Karpas-422 (cell line): Measurements from ENCODE around the gene AP1S2. TPM values are rescaled to one million over a fixed set of nuclear protein-coding genes. Genes with fewer than 3 reads are reported as not detected.
A peak's percentile ranks its signal among the peaks of the same experiment; 100 is the strongest.

Source experiments
- DNase-seq: peaks from one replicate; pipeline ENCODE4 v3.0.0-alpha.2; 2015
- H2AFZ ChIP-seq: fragments of 200-600 bp; sonication (generic); 2 replicates; pipeline ENCODE4 v1.6.1; 2014; ENCODE audit warnings: antibody characterized with exemption, low read length, mixed read lengths
- H3K27ac ChIP-seq: fragments of 200-600 bp; sonication (generic); 2 replicates; pipeline ENCODE4 v1.5.1; 2014; ENCODE audit warnings: mild to moderate bottlenecking, low read length, moderate library complexity
- H3K27me3 ChIP-seq: fragments of 200-600 bp; sonication (generic); 2 replicates; pipeline ENCODE4 v1.6.1; 2014; ENCODE audit warnings: low read length, mixed read lengths
- H3K36me3 ChIP-seq: fragments of 200-600 bp; sonication (generic); 2 replicates; pipeline ENCODE4 v1.6.1; 2014; ENCODE audit warnings: low read length, mixed read lengths; ENCODE audit not compliant: insufficient read depth
- H3K4me1 ChIP-seq: fragments of 200-600 bp; sonication (generic); 2 replicates; pipeline ENCODE4 v1.6.1; 2014; ENCODE audit warnings: mild to moderate bottlenecking, low read length, mixed read lengths
- H3K4me2 ChIP-seq: fragments of 200-600 bp; sonication (generic); 2 replicates; pipeline ENCODE4 v1.6.1; 2014; ENCODE audit warnings: low read length, low read depth, mild to moderate bottlenecking; ENCODE audit not compliant: poor library complexity, severe bottlenecking
- H3K4me3 ChIP-seq: fragments of 200-600 bp; sonication (generic); 2 replicates; pipeline ENCODE4 v1.5.1; 2014; ENCODE audit warnings: mild to moderate bottlenecking, antibody characterized with exemption, low read length, mixed read lengths
- H3K79me2 ChIP-seq: fragments of 200-600 bp; sonication (generic); 2 replicates; pipeline ENCODE4 v1.6.1; 2014; ENCODE audit warnings: mild to moderate bottlenecking, low read length, mixed read lengths
- H3K9ac ChIP-seq: fragments of 200-600 bp; sonication (generic); 2 replicates; pipeline ENCODE4 v1.6.0; 2014; ENCODE audit warnings: low read length
- H3K9me2 ChIP-seq: fragments of 200-600 bp; sonication (generic), shearing (Covaris generic); replicated peaks from 2 replicates; pipeline ENCODE4 v1.6.0; 2014; ENCODE audit warnings: mild to moderate bottlenecking, low read length, moderate library complexity; ENCODE audit not compliant: insufficient read depth
- H3K9me3 ChIP-seq: fragments of 300-700, 200-600 bp; sonication (generic); 2 replicates; pipeline ENCODE4 v1.6.1; 2014; ENCODE audit warnings: low read length, mixed read lengths
- H4K20me1 ChIP-seq: fragments of 200-600 bp; sonication (generic); 2 replicates; pipeline ENCODE4 v1.6.1; 2014; ENCODE audit warnings: mild to moderate bottlenecking, antibody characterized with exemption, low read length, low read depth; ENCODE audit not compliant: insufficient read depth
- total RNA-seq: library from RNA; depleted of rRNA; stranded (reverse); fragments of >200 nt; shearing (Covaris generic); gene quantifications from 2 replicates; pipeline ENCODE4 v1.2.3, GENCODE V29; 2014; ENCODE audit warnings: low replicate concordance

The AP1S2 gene
- total RNA-seq, 1 experiment from 2014 or later: 55.4 TPM

GRCh38 chrX:15864023-15864422, 9.4 kb upstream of the AP1S2 start:
- no peak overlapping the region for H3K27ac ChIP-seq
- no peaks in the 10 kb centered on the region for H3K4me1 ChIP-seq
- no peaks in the 10 kb centered on the region for H3K9me3 ChIP-seq
- H4K20me1 ChIP-seq: no peaks in the 10 kb centered on the region
- no peak overlapping the region for H3K4me3 ChIP-seq
- no peak overlapping the region for H3K4me2 ChIP-seq
- no peak for DNase-seq
- no peak overlapping the region for H2AFZ ChIP-seq
- no peaks in the 10 kb centered on the region for H3K36me3 ChIP-seq
- no peak overlapping the region for H3K9ac ChIP-seq
- no peaks in the 10 kb centered on the region for H3K27me3 ChIP-seq
- no peaks in the 10 kb centered on the region for H3K79me2 ChIP-seq
- no peaks in the 10 kb centered on the region for H3K9me2 ChIP-seq

GRCh38 chrX:15860921-15861320, 6.3 kb upstream of the AP1S2 start:
- Histone ChIP-seq H3K9me3 (no peaks in the 10 kb centered on the region), H3K27me3 (no peaks in the 10 kb centered on the region)

GRCh38 chrX:15858051-15858450, 3.4 kb upstream of the AP1S2 start:
- no peak overlapping the region for H3K9ac ChIP-seq
- no peaks in the 10 kb centered on the region for H4K20me1 ChIP-seq
- peaks cover 10% of the 10 kb centered on the region for H3K79me2 ChIP-seq
- H3K4me2 ChIP-seq: no peak overlapping the region
- no peaks in the 10 kb centered on the region for H3K9me2 ChIP-seq
- no peak overlapping the region for H3K4me3 ChIP-seq
- peaks cover 25% of the 10 kb centered on the region for H3K4me1 ChIP-seq
- H2AFZ ChIP-seq: no peak overlapping the region
- DNase-seq: peak; percentile 26
- H3K9me3 ChIP-seq: no peaks in the 10 kb centered on the region
- H3K27me3 ChIP-seq: no peaks in the 10 kb centered on the region
- no peak overlapping the region for H3K27ac ChIP-seq
- no peaks in the 10 kb centered on the region for H3K36me3 ChIP-seq

More at GRCh38 chrX:15860921-15861320, 6.3 kb upstream of the AP1S2 start:
- H3K4me3 ChIP-seq: no peak overlapping the region
- H3K9me2 ChIP-seq: no peaks in the 10 kb centered on the region
- no peak for DNase-seq
- H3K4me1 ChIP-seq: peaks cover 9% of the 10 kb centered on the region
- no peaks in the 10 kb centered on the region for H3K79me2 ChIP-seq
- H3K27ac ChIP-seq: no peak overlapping the region
- no peak overlapping the region for H3K4me2 ChIP-seq
- no peak overlapping the region for H3K9ac ChIP-seq
- H3K36me3 ChIP-seq: no peaks in the 10 kb centered on the region
- no peaks in the 10 kb centered on the region for H4K20me1 ChIP-seq
- no peak overlapping the region for H2AFZ ChIP-seq

- no peaks in the 10 kb centered on the region for H4K20me1 ChIP-seq
- H2AFZ ChIP-seq: peak overlapping the region; percentile 94
- H3K4me3 ChIP-seq: peak overlapping the region; percentile 71; the same call in 1 of the 2 replicates
- no peaks in the 10 kb centered on the region for H3K27me3 ChIP-seq
- peaks cover 37% of the 10 kb centered on the region for H3K4me1 ChIP-seq
- peaks cover 20% of the 10 kb centered on the region for H3K79me2 ChIP-seq
- no peaks in the 10 kb centered on the region for H3K36me3 ChIP-seq
- no peaks in the 10 kb centered on the region for H3K9me2 ChIP-seq
- peak overlapping the region; percentile 81 for H3K9ac ChIP-seq
- DNase-seq: no peak
- H3K27ac ChIP-seq: peak overlapping the region; percentile 80
- H3K4me2 ChIP-seq: peak overlapping the region; percentile 85
- H3K9me3 ChIP-seq: no peaks in the 10 kb centered on the region
Observed at GRCh38 chrX:15856636-15857035, 2.0 kb upstream of the AP1S2 start.

GRCh38 chrX:15856222-15856587, 1.6 kb upstream of the AP1S2 start:
- no peaks in the 10 kb centered on the region; the same call in 1 of the 2 replicates for H3K36me3 ChIP-seq
- no peaks in the 10 kb centered on the region for H3K9me3 ChIP-seq
- H4K20me1 ChIP-seq: no peaks in the 10 kb centered on the region
- H3K27ac ChIP-seq: peak overlapping the region; percentile 80
- H3K9ac ChIP-seq: peak overlapping the region; percentile 81
- peak overlapping the region; percentile 94 for H2AFZ ChIP-seq
- H3K4me3 ChIP-seq: peak overlapping the region; percentile 71
- peaks cover 42% of the 10 kb centered on the region for H3K4me1 ChIP-seq
- peak overlapping the region; percentile 85 for H3K4me2 ChIP-seq
- H3K79me2 ChIP-seq: peaks cover 25% of the 10 kb centered on the region
- H3K9me2 ChIP-seq: no peaks in the 10 kb centered on the region
- DNase-seq: peak; percentile 41
- no peaks in the 10 kb centered on the region for H3K27me3 ChIP-seq

- peak overlapping the region; percentile 71 for H3K4me3 ChIP-seq
- H4K20me1 ChIP-seq: no peaks in the 10 kb centered on the region
- no peaks in the 10 kb centered on the region for H3K9me3 ChIP-seq
- H3K36me3 ChIP-seq: no peaks in the 10 kb centered on the region; the same call in 1 of the 2 replicates
- peak overlapping the region; percentile 81 for H3K9ac ChIP-seq
- peak overlapping the region; percentile 80 for H3K27ac ChIP-seq
- DNase-seq: peak; percentile 67
- H3K9me2 ChIP-seq: no peaks in the 10 kb centered on the region
- H3K4me1 ChIP-seq: peaks cover 47% of the 10 kb centered on the region
- peak overlapping the region; percentile 85 for H3K4me2 ChIP-seq
- peaks cover 30% of the 10 kb centered on the region for H3K79me2 ChIP-seq
- H3K27me3 ChIP-seq: no peaks in the 10 kb centered on the region
- H2AFZ ChIP-seq: peak overlapping the region; percentile 94
Observed at GRCh38 chrX:15855568-15856221, 1.1 kb upstream of the AP1S2 start.

- H2AFZ ChIP-seq: peak overlapping the region; percentile 2; the same call in 1 of the 2 replicates
- H3K9me2 ChIP-seq: no peaks in the 10 kb centered on the region
- 0 out of 2 replicates have a peak, but pooled peaks cover under 1% of the 10 kb centered on the region for H4K20me1 ChIP-seq
- peaks cover 36% of the 10 kb centered on the region for H3K79me2 ChIP-seq
- peak overlapping the region; percentile 76 for H3K4me2 ChIP-seq
- H3K9ac ChIP-seq: peak overlapping the region; percentile 74
- H3K27ac ChIP-seq: 0 out of 2 replicates have a peak overlapping the region, but pooled peaks have one; percentile 5
- no peaks in the 10 kb centered on the region for H3K9me3 ChIP-seq
- no peaks in the 10 kb centered on the region for H3K27me3 ChIP-seq
- peak; percentile 78 for DNase-seq
- peaks cover 61% of the 10 kb centered on the region for H3K4me1 ChIP-seq
- no peaks in the 10 kb centered on the region; the same call in 1 of the 2 replicates for H3K36me3 ChIP-seq
- H3K4me3 ChIP-seq: peak overlapping the region; percentile 73
Observed at GRCh38 chrX:15854080-15854655, 445 bp downstream of the AP1S2 start.

GRCh38 chrX:15853586-15854079, 980 bp downstream of the AP1S2 start:
- Histone ChIP-seq H3K9me3 (no peaks in the 10 kb centered on the region), H3K4me2 (peak overlapping the region; percentile 76), H3K9me2 (no peaks in the 10 kb centered on the region), H3K9ac (peak overlapping the region; percentile 74), H3K36me3 (no peaks in the 10 kb centered on the region; the same call in 1 of the 2 replicates), H3K79me2 (peaks cover 40% of the 10 kb centered on the region), H3K27ac (0 out of 2 replicates have a peak overlapping the region, but pooled peaks have one; percentile 5), H3K27me3 (no peaks in the 10 kb centered on the region), H3K4me1 (peaks cover 67% of the 10 kb centered on the region), H3K4me3 (peak overlapping the region; percentile 73), H4K20me1 (0 out of 2 replicates have a peak, but pooled peaks cover 3% of the 10 kb centered on the region), H2AFZ (no peak overlapping the region)
- DNase-seq: peak; percentile 54
